Right lung (tissue), 5 donors: Measurements from ENCODE around the gene PKD2. TPM values are rescaled to one million over a fixed set of nuclear protein-coding genes. Genes with fewer than 3 reads are reported as not detected.
"Not testable (repeated sequence)": the region's sequence is repeated elsewhere in the genome, so short reads cannot be mapped to it uniquely, and the experiment has no call there.

Experiments used
- DNase-seq, 2 donors: peaks; one replicate each; pipeline ENCODE4 v3.0.0-alpha.2; 2013
- polyA plus RNA-seq, 5 donors: library from polyadenylated mRNA; unstranded; fragments of 120-200 nt; gene quantifications; one replicate each; pipeline versions ENCODE4 v1.2.1 to v1.2.3, GENCODE V29; 2013; ENCODE audit warnings: inconsistent platforms in 1 of 5, low replicate concordance in 1 of 5; ENCODE audit not compliant: insufficient read length in 5 of 5, insufficient read depth in 1 of 5

The PKD2 gene
- polyA plus RNA-seq, 5 donors: 45.5 to 72.4 (median 64.3) TPM

GRCh38 chr4:88022289-88022688 is 14.9 kb downstream of the PKD2 start:
- DNase-seq: no peak

DNA sequence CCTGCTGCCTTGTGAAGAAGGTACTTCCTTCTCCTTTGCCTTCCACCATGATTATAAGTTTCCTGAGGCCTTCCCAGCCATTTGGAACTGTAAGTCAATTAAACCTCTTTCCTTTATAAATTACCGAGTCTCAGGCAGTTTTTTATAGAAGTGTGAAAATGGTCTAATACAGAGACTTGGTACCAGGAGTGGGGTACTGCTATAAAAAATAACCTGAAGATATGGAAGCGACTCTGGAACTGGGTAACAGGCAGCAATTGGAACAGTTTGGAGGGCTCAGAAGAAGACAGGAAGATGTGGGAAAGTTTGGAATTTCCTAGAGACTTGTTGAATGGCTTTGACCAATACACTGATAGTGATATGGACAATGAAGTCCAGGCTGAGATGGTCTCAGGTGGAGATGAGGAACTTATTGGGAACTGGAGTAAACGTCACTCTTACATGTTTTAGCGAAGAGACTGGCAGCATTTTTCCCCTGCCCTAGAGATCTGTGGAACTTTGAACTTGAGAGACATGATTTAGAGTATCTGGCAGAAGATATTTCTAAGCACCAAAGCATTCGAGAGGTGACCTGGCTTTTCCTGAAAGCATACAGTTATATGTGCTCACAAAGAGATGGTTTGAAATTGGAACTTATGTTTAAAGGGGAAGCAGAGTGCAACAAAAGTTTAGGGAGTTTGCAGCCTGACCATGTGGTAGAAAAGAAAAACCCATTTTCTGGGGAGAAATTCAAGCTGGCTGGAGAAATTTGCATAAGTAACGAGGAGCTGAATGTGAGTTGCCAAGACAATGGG is 18.6 kb downstream of the PKD2 start:
- DNase-seq: not testable (repeated sequence)

- no peak for DNase-seq
Observed at GRCh38 chr4:88027611-88028608, 20.5 kb downstream of the PKD2 start.

DNA sequence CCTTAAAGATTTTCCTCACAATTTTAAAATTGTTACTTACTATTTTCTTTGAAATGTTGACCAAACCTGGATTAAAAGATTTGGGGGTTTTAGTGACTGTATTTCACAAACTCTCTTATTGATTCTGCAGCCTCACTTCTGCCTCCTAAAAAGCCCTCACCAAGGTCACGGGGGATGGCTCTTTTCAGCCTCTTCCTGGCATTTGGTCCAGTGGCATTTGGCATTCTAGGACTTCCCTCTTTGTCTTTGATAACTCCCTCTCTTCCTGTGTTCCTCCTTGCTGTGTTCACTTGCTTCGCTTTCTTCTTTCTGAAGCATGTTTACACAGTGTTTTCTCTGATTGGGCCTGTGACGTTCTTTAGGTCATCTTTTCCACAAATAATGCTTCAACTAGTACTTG is 21.5 kb downstream of the PKD2 start:
- DNase-seq: no peak

GRCh38 chr4:88029556-88029955 is 22.1 kb downstream of the PKD2 start:
- DNase-seq: no peak

DNA sequence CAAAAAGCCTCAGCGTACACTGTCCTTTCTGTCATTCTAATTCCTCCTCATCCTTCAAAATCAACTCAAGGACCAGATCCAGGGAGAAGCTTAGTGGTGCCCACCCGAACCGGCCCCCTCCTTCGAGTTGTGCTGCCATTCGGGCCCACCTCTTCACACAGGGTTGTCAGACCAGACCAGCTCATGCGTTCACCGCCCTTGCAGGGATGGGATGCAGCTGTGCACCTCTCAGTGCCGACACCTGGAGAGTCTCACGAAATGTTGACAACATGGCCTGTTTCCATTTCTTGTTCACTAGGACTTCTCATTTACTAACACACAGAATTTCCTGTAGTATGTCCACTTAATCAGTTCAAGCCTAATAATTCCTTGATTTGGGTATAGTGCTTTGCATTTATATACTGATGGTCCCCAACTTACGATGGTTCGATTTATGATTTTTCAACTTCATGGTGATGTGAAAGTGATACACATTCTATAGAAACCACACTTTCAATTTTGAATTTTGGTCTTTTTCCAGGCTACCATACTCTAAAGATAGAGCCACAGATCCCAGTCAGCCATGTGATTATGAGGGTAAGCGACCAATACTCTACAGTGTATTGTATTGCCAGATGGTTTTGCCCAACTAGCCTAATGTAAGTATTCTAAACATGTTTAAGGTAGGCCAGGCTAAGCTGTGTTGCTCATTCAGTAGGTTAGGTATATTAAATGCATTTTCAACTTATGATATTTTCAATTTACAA is 23.3 kb downstream of the PKD2 start:
- no peak for DNase-seq

- no peak for DNase-seq
Observed at GRCh38 chr4:88033309-88033708, 25.9 kb downstream of the PKD2 start.

DNA sequence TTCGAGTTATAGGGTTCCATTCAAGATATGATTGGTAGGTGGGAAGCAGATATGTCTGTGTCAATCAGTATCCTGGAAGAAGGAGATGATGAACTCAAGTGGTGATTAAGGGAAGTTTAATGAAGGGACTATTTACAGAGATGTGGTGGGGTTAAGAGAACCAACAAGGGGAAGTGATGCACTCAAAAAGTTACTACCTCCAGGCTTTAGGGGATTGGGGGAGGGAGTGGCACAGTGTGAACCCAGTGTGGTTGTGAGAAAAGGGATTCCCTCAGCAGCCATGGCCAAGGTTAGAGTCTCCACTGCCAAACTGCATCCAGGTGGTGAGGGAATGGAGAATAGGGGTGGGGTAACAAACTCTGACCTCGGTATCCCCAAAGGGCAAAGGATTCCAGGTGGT is 27.9 kb downstream of the PKD2 start:
- DNase-seq: no peak

- no peak for DNase-seq
Observed at GRCh38 chr4:88037447-88037846, 30.0 kb downstream of the PKD2 start.

- no peak for DNase-seq
Observed at GRCh38 chr4:88037936-88038335, 30.5 kb downstream of the PKD2 start.

DNA sequence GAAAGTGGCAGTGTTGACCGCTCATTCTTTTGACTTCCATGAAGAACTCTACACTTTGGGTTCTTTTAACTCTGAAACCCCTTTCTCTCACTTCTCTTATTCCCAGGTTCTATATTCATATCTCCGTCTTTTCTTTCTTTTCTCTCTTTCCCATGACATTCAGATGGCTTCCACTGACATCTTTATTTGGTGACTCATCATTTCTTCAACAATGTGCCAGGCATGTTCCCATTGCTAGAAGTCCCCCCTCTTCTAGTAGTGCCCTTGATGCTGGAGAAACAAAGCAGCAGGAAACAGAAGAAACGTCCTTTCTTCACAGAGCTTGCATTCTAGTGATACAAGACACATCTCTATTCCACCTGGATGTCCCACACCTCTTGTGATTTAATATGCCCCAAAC is 33.3 kb downstream of the PKD2 start:
- no peak for DNase-seq

- no peak for DNase-seq
Observed at GRCh38 chr4:88041626-88042025, 34.2 kb downstream of the PKD2 start.

DNA sequence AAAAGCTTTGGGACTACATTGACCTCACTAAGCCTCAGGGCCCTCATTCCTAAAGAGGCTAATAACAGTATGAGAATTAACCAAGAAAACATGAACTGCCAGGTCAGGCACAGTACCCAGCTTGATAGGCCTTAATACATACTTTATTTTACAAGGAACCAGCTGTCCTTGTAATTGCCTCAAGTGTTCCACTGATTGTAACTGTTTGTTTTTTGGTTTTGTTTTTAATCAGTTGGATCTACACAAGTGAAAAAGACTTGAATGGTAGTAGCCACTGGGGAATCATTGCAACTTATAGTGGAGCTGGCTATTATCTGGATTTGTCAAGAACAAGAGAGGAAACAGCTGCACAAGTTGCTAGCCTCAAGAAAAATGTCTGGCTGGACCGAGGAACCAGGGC is 35.6 kb downstream of the PKD2 start:
- DNase-seq: no peak

DNA sequence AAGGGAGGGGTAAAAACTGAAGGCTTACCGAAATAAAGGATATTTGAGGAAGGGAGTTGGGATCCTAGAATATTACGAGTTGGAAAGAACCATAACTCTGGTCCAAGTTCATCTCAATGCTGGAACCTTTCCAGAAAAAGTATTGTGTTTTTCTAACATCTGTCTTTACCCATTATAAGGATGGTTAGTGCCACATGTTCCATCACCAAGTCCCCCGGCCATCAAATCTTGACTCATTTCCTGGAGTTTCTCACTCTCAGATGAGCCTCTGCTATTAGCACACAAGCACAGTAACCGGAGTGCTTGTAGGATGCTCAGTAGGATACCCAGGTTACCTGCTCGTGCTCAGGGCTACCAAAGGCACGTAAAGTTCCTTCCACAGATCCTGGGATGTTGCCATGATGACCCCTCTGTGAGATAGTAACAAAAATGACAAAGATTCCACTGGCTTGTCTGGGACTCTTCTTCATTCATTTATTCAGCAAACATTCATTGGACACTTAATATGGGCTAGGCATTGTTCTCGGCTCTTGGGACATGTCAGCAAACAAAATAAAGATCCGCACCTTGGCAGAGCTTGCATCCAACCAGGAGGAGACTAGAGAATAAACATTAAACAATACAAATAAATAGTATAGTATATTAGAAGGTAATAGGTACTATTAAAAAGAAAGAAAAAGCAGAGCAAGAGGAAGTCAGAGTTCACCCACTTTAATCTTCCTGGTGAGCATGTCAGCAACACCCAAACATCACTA is 36.3 kb downstream of the PKD2 start:
- no peak for DNase-seq

GRCh38 chr4:88045021-88045420 is 37.6 kb downstream of the PKD2 start:
- no peak for DNase-seq

- no peak for DNase-seq
Observed at GRCh38 chr4:88054229-88054628, 46.8 kb downstream of the PKD2 start.

DNA sequence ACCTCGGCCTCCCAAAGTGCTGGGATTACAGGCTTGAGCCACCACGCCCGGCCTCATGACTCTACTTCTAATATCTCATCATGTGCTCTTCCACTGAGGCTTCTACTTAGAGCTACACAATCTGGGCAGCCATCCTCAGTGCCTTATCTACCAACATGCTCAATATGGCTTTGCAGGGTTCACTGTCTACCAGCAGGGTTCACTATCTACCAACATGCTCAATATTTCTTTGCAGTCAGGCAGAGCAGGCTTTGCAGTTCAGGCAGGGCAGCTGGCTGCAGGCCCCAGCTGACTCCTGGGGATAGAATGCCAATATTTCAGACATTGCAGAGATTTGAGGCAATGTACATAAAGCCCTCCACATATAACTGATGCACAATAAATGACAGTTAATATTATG is 47.5 kb downstream of the PKD2 start:
- DNase-seq: peak; percentile 1 to 11

DNA sequence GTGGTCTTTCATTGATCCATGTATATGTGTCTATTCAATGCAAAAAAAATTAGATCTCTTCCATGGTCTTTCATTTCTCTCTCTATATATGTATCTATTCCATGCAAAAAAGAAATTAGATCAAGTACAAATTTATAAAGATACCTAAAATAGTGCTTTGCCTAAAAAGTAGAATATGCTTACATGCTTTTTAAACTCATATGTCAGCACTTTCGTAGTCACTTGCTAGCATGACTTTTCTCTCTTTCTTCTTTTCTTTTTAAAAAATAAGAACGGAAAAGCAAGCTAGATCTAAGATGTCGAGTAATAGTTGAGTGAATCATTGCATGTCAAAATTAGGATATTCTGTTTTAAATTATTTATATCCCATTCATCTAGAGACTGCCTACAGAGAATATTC is 50.9 kb downstream of the PKD2 start:
- no peak for DNase-seq

GRCh38 chr4:88059766-88060165 is 52.3 kb downstream of the PKD2 start:
- no peak for DNase-seq

- DNase-seq: no peak
Observed at GRCh38 chr4:88060431-88060830, 53.0 kb downstream of the PKD2 start.

- no peak for DNase-seq
Observed at GRCh38 chr4:88062311-88062710, 54.9 kb downstream of the PKD2 start.
